Measurements from ENCODE around the gene BCL2L14.
"Not testable (repeated sequence)": the region's sequence is repeated elsewhere in the genome, so short reads cannot be mapped to it uniquely, and the experiment has no call there.

Gene BCL2L14

GRCh38 chr12:12133259-12133658, 62.5 kb downstream of the BCL2L14 start:
- TF ChIP-seq, protein P1, sequence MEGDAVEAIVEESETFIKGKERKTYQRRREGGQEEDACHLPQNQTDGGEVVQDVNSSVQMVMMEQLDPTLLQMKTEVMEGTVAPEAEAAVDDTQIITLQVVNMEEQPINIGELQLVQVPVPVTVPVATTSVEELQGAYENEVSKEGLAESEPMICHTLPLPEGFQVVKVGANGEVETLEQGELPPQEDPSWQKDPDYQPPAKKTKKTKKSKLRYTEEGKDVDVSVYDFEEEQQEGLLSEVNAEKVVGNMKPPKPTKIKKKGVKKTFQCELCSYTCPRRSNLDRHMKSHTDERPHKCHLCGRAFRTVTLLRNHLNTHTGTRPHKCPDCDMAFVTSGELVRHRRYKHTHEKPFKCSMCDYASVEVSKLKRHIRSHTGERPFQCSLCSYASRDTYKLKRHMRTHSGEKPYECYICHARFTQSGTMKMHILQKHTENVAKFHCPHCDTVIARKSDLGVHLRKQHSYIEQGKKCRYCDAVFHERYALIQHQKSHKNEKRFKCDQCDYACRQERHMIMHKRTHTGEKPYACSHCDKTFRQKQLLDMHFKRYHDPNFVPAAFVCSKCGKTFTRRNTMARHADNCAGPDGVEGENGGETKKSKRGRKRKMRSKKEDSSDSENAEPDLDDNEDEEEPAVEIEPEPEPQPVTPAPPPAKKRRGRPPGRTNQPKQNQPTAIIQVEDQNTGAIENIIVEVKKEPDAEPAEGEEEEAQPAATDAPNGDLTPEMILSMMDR (IDR thresholded peaks at IDR 0.05; ENCODE audit: control insufficient read depth, insufficient read depth, low read depth, low read length, missing control alignments) = no peak
- H3K4me3 ChIP-seq (ENCODE audit: control insufficient read depth, low read depth, low read length) = no peak overlapping the region
- DNase-seq (ENCODE audit: low read depth) = no peak

GRCh38 chr12:12133785-12134184, 63.0 kb downstream of the BCL2L14 start:
- H3K4me3 ChIP-seq (ENCODE audit: control insufficient read depth, low read depth, low read length) = no peak overlapping the region
- TF ChIP-seq, protein P1 (IDR thresholded peaks at IDR 0.05; ENCODE audit: control insufficient read depth, insufficient read depth, low read depth, low read length, missing control alignments) = no peak
- DNase-seq (ENCODE audit: low read depth) = no peak

- DNase-seq (ENCODE audit: low read depth) = no peak
- H3K4me3 ChIP-seq (ENCODE audit: control insufficient read depth, low read depth, low read length) = no peak overlapping the region
- TF ChIP-seq, protein P1 (IDR thresholded peaks at IDR 0.05; ENCODE audit: control insufficient read depth, insufficient read depth, low read depth, low read length, missing control alignments) = no peak
Observed at GRCh38 chr12:12138203-12139154, 67.7 kb downstream of the BCL2L14 start.

DNA sequence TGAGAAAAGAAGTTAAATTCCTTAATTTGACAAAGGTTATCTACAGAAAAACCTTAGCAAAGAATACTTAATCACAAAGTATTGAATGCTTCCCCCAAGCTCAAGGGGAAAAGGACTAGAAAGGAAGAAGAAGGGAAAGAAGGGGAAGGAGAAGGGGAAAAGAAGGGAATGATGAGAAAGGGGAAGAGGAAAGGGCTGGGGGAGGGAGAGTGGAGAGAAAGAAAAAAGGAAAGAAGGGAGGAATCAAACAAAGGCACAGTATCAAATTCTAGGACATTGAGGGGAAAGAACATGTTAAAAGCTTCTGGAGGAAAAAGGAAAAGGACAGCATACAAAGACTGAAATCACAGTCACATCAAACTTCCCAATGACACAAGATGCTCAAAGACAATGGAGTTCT, 70.3 kb downstream of the BCL2L14 start:
- H3K4me3 ChIP-seq (ENCODE audit: control insufficient read depth, low read depth, low read length) = no peak overlapping the region
- TF ChIP-seq, protein P1 (IDR thresholded peaks at IDR 0.05; ENCODE audit: control insufficient read depth, insufficient read depth, low read depth, low read length, missing control alignments) = no peak
- no peak for DNase-seq (ENCODE audit: low read depth)

DNA sequence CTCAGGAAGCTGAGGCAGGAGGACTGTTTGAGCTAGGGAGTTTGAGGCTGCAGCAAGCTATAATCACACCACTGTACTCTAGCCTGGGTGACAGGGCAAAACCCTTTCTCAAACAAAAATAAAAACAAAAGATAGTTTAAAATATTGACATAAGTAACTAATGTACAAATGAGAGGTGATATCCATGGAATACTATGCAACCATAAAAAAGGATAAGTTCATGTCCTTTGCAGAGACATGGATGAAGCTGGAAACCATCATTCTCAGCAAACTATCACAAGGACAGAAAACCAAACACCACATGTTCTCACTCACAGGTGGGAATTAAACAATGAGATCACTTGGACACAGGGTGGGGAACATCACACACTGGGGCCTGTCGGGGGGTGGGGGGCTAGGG, 73.8 kb downstream of the BCL2L14 start:
- H3K4me3 ChIP-seq (ENCODE audit: control insufficient read depth, low read depth, low read length); DNase-seq (ENCODE audit: low read depth): not testable (repeated sequence)

- no peak for DNase-seq (ENCODE audit: low read depth)
- TF ChIP-seq, protein P1 (IDR thresholded peaks at IDR 0.05; ENCODE audit: control insufficient read depth, insufficient read depth, low read depth, low read length, missing control alignments) = no peak
Observed at GRCh38 chr12:12147111-12147510, 76.4 kb downstream of the BCL2L14 start.

More at GRCh38 chr12:12147111-12147510, 76.4 kb downstream of the BCL2L14 start:
- H3K4me3 ChIP-seq (ENCODE audit: control insufficient read depth, low read depth, low read length) = no peak overlapping the region
